Measurements from ENCODE around the gene IRF4.

Gene IRF4

GRCh38 chr6:398558-399078, 7.1 kb downstream of the IRF4 start:
- DNase-seq (ENCODE audit: low spot score): no peak

- no peak for DNase-seq (ENCODE audit: low spot score)
These were observed 8.4 kb downstream of the IRF4 start for GRCh38 chr6:399785-400534.

GRCh38 chr6:400815-401214, 9.3 kb downstream of the IRF4 start:
- DNase-seq (ENCODE audit: low spot score): no peak

GRCh38 chr6:401239-401993, 9.9 kb downstream of the IRF4 start:
- DNase-seq (ENCODE audit: low spot score): no peak

GRCh38 chr6:401994-402640, 10.6 kb downstream of the IRF4 start:
- no peak for DNase-seq (ENCODE audit: low spot score)

GRCh38 chr6:402901-403658, 11.5 kb downstream of the IRF4 start:
- no peak for DNase-seq (ENCODE audit: low spot score)

- DNase-seq (ENCODE audit: low spot score): no peak
These were observed 12.4 kb downstream of the IRF4 start for GRCh38 chr6:403659-404655.

- no peak for DNase-seq (ENCODE audit: low spot score)
These were observed 13.3 kb downstream of the IRF4 start for GRCh38 chr6:404685-405423.

- DNase-seq (ENCODE audit: low spot score): no peak
These were observed 16.6 kb downstream of the IRF4 start for GRCh38 chr6:408148-408547.

GRCh38 chr6:408599-409102, 17.1 kb downstream of the IRF4 start:
- DNase-seq (ENCODE audit: low spot score): no peak

GRCh38 chr6:409370-409972, 17.9 kb downstream of the IRF4 start:
- no peak for DNase-seq (ENCODE audit: low spot score)

- DNase-seq (ENCODE audit: low spot score): no peak
These were observed 19.2 kb downstream of the IRF4 start for GRCh38 chr6:410555-411395.

GRCh38 chr6:411402-412145, 20.0 kb downstream of the IRF4 start:
- no peak for DNase-seq (ENCODE audit: low spot score)

GRCh38 chr6:412146-412886, 20.8 kb downstream of the IRF4 start:
- DNase-seq (ENCODE audit: low spot score): no peak

GRCh38 chr6:414447-414846, 22.9 kb downstream of the IRF4 start:
- no peak for DNase-seq (ENCODE audit: low spot score)

- no peak for DNase-seq (ENCODE audit: low spot score)
These were observed 23.5 kb downstream of the IRF4 start for GRCh38 chr6:415087-415486.

- no peak for DNase-seq (ENCODE audit: low spot score)
These were observed 29.7 kb downstream of the IRF4 start for GRCh38 chr6:421211-421610.

Data from hematopoietic multipotent progenitor cell treated with erythropoietin and hydrocortisone succinate and interleukin-3 and kit ligand, for 15 days (in vitro differentiated cells).